Measurements from ENCODE around the gene NFYA.

The NFYA gene

GRCh38 chr6:41119508-41119907 is 46.7 kb downstream of the NFYA start:
- peaks cover 13% of the 10 kb centered on the region for H3K36me3 Mint-ChIP-seq (ENCODE audit: low read depth)
- H3K27me3 Mint-ChIP-seq (ENCODE audit: low read depth), result no peaks in the 10 kb centered on the region
- peaks cover 11% of the 10 kb centered on the region for H3K4me1 Mint-ChIP-seq
- no peak overlapping the region for H3K4me3 Mint-ChIP-seq
- no peaks in the 10 kb centered on the region for H3K9me3 Mint-ChIP-seq
- TF ChIP-seq, protein P1, sequence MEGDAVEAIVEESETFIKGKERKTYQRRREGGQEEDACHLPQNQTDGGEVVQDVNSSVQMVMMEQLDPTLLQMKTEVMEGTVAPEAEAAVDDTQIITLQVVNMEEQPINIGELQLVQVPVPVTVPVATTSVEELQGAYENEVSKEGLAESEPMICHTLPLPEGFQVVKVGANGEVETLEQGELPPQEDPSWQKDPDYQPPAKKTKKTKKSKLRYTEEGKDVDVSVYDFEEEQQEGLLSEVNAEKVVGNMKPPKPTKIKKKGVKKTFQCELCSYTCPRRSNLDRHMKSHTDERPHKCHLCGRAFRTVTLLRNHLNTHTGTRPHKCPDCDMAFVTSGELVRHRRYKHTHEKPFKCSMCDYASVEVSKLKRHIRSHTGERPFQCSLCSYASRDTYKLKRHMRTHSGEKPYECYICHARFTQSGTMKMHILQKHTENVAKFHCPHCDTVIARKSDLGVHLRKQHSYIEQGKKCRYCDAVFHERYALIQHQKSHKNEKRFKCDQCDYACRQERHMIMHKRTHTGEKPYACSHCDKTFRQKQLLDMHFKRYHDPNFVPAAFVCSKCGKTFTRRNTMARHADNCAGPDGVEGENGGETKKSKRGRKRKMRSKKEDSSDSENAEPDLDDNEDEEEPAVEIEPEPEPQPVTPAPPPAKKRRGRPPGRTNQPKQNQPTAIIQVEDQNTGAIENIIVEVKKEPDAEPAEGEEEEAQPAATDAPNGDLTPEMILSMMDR (IDR thresholded peaks at IDR 0.05; ENCODE audit: unreplicated experiment in 3 of 3), result no peak
- no peak overlapping the region for H3K27ac Mint-ChIP-seq

GRCh38 chr6:41120058-41120457 is 47.3 kb downstream of the NFYA start:
- Mint-ChIP-seq H3K9me3 (no peaks in the 10 kb centered on the region), H3K4me3 (no peak overlapping the region), H3K4me1 (peaks cover 11% of the 10 kb centered on the region), H3K27ac (no peak overlapping the region), H3K27me3 (ENCODE audit: low read depth) (no peaks in the 10 kb centered on the region), H3K36me3 (ENCODE audit: low read depth) (peaks cover 13% of the 10 kb centered on the region)
- TF ChIP-seq, protein P1 (IDR thresholded peaks at IDR 0.05; ENCODE audit: unreplicated experiment in 3 of 3), result no peak

DNA sequence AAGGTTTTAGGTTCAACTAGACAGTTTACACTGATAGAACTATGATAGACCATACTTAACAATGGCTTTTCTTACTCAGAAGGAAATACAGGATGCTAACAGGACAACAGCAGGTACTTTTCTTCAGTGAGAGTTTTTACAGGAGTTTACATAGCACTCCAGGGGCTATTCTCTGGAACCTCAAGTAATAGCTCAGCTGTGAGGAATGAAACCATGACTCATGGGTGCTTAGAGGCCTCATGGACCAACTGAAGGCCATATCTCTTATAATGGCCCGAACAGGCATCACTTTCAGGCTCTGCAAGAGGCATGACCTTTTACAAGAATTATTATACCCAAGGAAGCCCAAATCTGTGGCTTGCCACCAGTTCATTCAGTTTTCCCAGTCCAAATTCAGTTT is 49.6 kb downstream of the NFYA start:
- Mint-ChIP-seq H3K27me3 (ENCODE audit: low read depth) (no peaks in the 10 kb centered on the region), H3K9me3 (peaks cover under 1% of the 10 kb centered on the region), H3K27ac (no peak overlapping the region), H3K4me3 (no peak overlapping the region), H3K4me1 (peaks cover 9% of the 10 kb centered on the region), H3K36me3 (ENCODE audit: low read depth) (peaks cover 18% of the 10 kb centered on the region)
- TF ChIP-seq, protein P1 (IDR thresholded peaks at IDR 0.05; ENCODE audit: unreplicated experiment in 3 of 3), result no peak

DNA sequence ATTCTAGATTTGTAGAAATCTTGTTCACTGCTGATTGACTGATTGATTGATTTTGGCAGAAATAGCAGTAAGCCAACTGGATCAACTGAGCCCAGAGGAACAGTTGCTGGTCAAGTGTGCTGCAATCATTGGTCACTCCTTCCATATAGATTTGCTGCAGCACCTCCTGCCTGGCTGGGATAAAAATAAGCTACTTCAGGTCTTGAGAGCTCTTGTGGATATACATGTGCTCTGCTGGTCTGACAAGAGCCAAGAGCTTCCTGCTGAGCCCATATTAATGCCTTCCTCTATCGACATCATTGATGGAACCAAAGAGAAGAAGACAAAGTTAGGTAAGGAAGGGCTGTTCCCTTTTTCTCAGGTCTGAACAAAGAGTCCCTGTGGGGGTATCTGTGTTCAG is 50.1 kb downstream of the NFYA start:
- H3K36me3 Mint-ChIP-seq (ENCODE audit: low read depth), result peaks cover 21% of the 10 kb centered on the region
- TF ChIP-seq, protein P1 (IDR thresholded peaks at IDR 0.05; ENCODE audit: unreplicated experiment in 3 of 3), result no peak
- H3K4me1 Mint-ChIP-seq, result peaks cover 3% of the 10 kb centered on the region
- no peak overlapping the region for H3K4me3 Mint-ChIP-seq
- H3K27me3 Mint-ChIP-seq (ENCODE audit: low read depth), result no peaks in the 10 kb centered on the region
- H3K9me3 Mint-ChIP-seq, result peaks cover 3% of the 10 kb centered on the region
- no peak overlapping the region for H3K27ac Mint-ChIP-seq

DNA sequence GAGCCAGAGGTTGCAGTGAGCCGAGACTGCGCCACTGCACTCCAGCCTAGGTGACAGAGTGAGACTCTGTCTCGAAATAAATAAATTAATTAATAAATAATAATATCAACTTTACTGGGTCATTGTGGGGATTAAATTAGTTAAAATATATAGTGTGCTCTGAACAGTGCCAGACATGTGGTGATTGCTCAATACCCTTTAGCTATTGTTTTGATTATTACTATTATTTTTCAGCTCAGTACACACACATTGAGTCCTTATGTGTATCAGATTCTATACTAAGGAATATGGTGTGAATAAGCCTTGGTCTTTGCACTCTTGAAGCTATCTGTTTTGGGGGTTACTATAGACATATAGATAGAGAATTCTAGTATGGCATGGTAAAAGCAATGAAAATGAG is 52.5 kb downstream of the NFYA start:
- Mint-ChIP-seq H3K4me3 (no peak overlapping the region), H3K27ac (no peak overlapping the region), H3K4me1 (no peaks in the 10 kb centered on the region), H3K36me3 (ENCODE audit: low read depth) (peaks cover 21% of the 10 kb centered on the region), H3K27me3 (ENCODE audit: low read depth) (no peaks in the 10 kb centered on the region), H3K9me3 (peaks cover 3% of the 10 kb centered on the region)
- TF ChIP-seq, protein P1 (IDR thresholded peaks at IDR 0.05; ENCODE audit: unreplicated experiment in 3 of 3), result no peak

GRCh38 chr6:41132254-41132653 is 59.5 kb downstream of the NFYA start:
- Mint-ChIP-seq H3K9me3 (peaks cover 3% of the 10 kb centered on the region), H3K27me3 (ENCODE audit: low read depth) (no peaks in the 10 kb centered on the region), H3K4me3 (no peak overlapping the region), H3K36me3 (ENCODE audit: low read depth) (peaks cover 9% of the 10 kb centered on the region), H3K4me1 (no peaks in the 10 kb centered on the region), H3K27ac (no peak overlapping the region)
- TF ChIP-seq, protein P1 (IDR thresholded peaks at IDR 0.05; ENCODE audit: unreplicated experiment in 3 of 3), result no peak

Measured in nephron (organoid).